HepG2 (cell line): ENCODE data around the gene BABAM1. TPM values are rescaled to one million over a fixed set of nuclear protein-coding genes. Genes with fewer than 3 reads are reported as not detected.

Source experiments
- HNF1A ChIP-seq, 2 experiments: sonication (generic) in 1 of 2; formaldehyde crosslinking in 1 of 2; IDR thresholded peaks; 2 replicates each; pipeline versions ENCODE4 v1.4.0 to v1.6.1; 2016 to 2020; ENCODE audit warnings: borderline replicate concordance in 1 of 2, low read depth in 1 of 2, mild to moderate bottlenecking in 1 of 2, missing genetic modification reagents in 1 of 2
- HNF4A ChIP-seq: sonication (generic); formaldehyde crosslinking; IDR thresholded peaks from 2 replicates; pipeline ENCODE4 v1.4.0; 2020; ENCODE audit warnings: missing genetic modification reagents
- MAF1 ChIP-seq: sonication (generic); formaldehyde crosslinking; IDR thresholded peaks from 2 replicates; pipeline ENCODE4 v1.5.0; 2020; ENCODE audit warnings: missing genetic modification reagents, borderline replicate concordance
- MAX ChIP-seq: IDR thresholded peaks from 2 replicates; pipeline ENCODE4 v1.6.1; 2012; ENCODE audit warnings: inconsistent platforms
- MLLT10 ChIP-seq: sonication (generic); formaldehyde crosslinking; IDR thresholded peaks from 2 replicates; pipeline ENCODE4 v1.4.0; 2020; ENCODE audit warnings: missing genetic modification reagents
- RBM39 ChIP-seq: fragments of 200-400 bp; formaldehyde crosslinking; IDR thresholded peaks from one replicate; pipeline ENCODE4 v1.6.1; 2018; ENCODE audit warnings: antibody characterized with exemption, mild to moderate bottlenecking, low read depth, low read length; ENCODE audit not compliant: poor library complexity, severe bottlenecking
- STAG1 ChIP-seq: sonication (generic); formaldehyde crosslinking; IDR thresholded peaks from 2 replicates; pipeline ENCODE4 v1.4.0; 2020; ENCODE audit warnings: missing genetic modification reagents
- ZBTB7B ChIP-seq: sonication (generic); formaldehyde crosslinking; IDR thresholded peaks from 2 replicates; pipeline ENCODE4 v1.4.0; 2020; ENCODE audit warnings: missing genetic modification reagents
- ZFP91 ChIP-seq: sonication (generic); formaldehyde crosslinking; IDR thresholded peaks from 2 replicates; pipeline ENCODE4 v1.9.0; 2022; ENCODE audit warnings: missing genetic modification reagents, mild to moderate bottlenecking, borderline replicate concordance
- ZFX ChIP-seq: sonication (generic); formaldehyde crosslinking; IDR thresholded peaks from 2 replicates; pipeline ENCODE4 v1.4.0; 2020; ENCODE audit warnings: mild to moderate bottlenecking, low read depth, missing genetic modification reagents, moderate library complexity
- ZFY ChIP-seq: sonication (generic); formaldehyde crosslinking; IDR thresholded peaks from 2 replicates; pipeline ENCODE4 v1.4.0; 2020; ENCODE audit warnings: missing genetic modification reagents
- ZNF430 ChIP-seq: sonication (generic); formaldehyde crosslinking; IDR thresholded peaks from 2 replicates; pipeline ENCODE4 v1.9.0; 2021; ENCODE audit warnings: mild to moderate bottlenecking, missing genetic modification reagents
- ZNF552 ChIP-seq: sonication (generic); formaldehyde crosslinking; IDR thresholded peaks from 2 replicates; pipeline ENCODE4 v1.9.0; 2022; ENCODE audit warnings: missing genetic modification reagents, mild to moderate bottlenecking, borderline replicate concordance
- ZNF574 ChIP-seq: sonication (generic); formaldehyde crosslinking; IDR thresholded peaks from 2 replicates; pipeline ENCODE4 v1.4.0; 2020; ENCODE audit warnings: missing genetic modification reagents
- ZNF687 ChIP-seq: sonication (generic); formaldehyde crosslinking; IDR thresholded peaks from 2 replicates; pipeline ENCODE4 v1.5.1; 2020; ENCODE audit warnings: mild to moderate bottlenecking, missing genetic modification reagents, moderate library complexity
- polyA plus RNA-seq, 8 experiments: library from polyadenylated mRNA; depleted of rRNA in 3 of 8; stranded (reverse) in 7 of 8; unstranded in 1 of 8; fragments of >200 nt; fragmentation: Illumina TruSeq in 4 of 8; extraction: Trizol in 4 of 8; gene quantifications; 2 replicates each; pipeline versions ENCODE4 v1.2.1 to v1.2.3, GENCODE V29; 2011 to 2016; ENCODE audit warnings: low read depth in 4 of 8, missing spikeins in 1 of 8, mixed read lengths in 1 of 8; ENCODE audit not compliant: insufficient read depth in 1 of 8
- total RNA-seq, 5 experiments: library from RNA; depleted of rRNA; stranded (reverse); fragments of >200 nt; fragmentation: Illumina TruSeq; extraction: Trizol; gene quantifications; 2 replicates each; pipeline ENCODE4 v1.2.3, GENCODE V29; 2016; ENCODE audit warnings: low read depth in 1 of 5

Gene BABAM1
- total and polyA plus RNA-seq, 2 of the 13 experiments (the other 11 are each of a cell fraction or from before 2014, with no cell fraction given): 70.0 to 82.0 TPM

DNA sequence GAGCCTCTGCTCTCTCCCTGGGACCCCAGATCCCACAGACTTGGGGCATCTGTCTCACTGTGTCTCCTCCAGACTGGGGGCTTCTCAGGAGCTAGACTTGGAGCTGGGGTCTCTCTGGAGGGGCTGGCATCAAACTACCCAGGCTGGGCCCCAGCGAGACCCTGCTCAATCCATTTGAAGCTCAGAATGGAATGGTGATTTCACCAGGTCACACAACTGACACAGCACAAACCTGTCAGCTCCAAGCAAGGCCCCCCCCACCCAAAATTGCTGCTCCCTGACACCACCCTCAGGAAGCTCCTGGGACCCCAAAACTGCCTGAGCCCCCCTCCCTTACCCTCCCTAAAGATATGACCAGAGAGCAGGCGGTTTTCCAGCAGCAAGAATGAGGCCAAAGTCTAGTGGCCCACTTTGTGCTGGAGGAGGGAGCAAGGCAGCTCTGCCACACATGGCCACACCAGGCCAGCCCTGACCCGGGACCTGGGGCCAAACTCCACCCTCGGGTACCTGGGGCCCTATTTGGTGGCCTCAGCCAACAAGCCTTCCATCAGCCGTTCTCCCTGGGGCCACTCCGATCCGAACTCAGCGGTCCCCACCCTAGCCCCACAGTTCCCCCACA lies 23.9 kb upstream of the BABAM1 start (continued):
- TF ChIP-seq MLLT10 (no peak), ZFY (CRISPR knock-in tag) (peak; percentile 58), MAF1 (CRISPR knock-in tag) (no peak), HNF4A (peak; percentile 87), ZFX (peak; percentile 48; the same call in 1 of the 2 replicates), ZBTB7B (CRISPR knock-in tag) (peak; percentile 57; the same call in 1 of the 2 replicates), ZNF430 (peak; percentile 43; the same call in 1 of the 2 replicates), HNF1A (IDR thresholded peaks at IDR 0.05; ENCODE audit: low read depth) (no peak), HNF1A (CRISPR knock-in tag; IDR thresholded peaks at IDR 0.05; ENCODE audit: borderline replicate concordance) (no peak), ZNF552 (no peak), ZFP91 (CRISPR knock-in tag) (no peak), RBM39 (peak; percentile 27), MAX (peak; percentile 62; the same call in 1 of the 2 replicates), ZNF574 (CRISPR knock-in tag) (peak; percentile 36), STAG1 (CRISPR knock-in tag) (peak; percentile 5; the same call in 1 of the 2 replicates), ZNF687 (CRISPR knock-in tag) (peak; percentile 75)
